IPS-11a (cell line): Measurements from ENCODE around the gene GNG7.

Experiments
- H3K4me3 ChIP-seq: one replicate; pipeline ENCODE4 v1.5.1; 2013; ENCODE audit warnings: low read depth, low read length, control low read depth

GNG7 gene

DNA sequence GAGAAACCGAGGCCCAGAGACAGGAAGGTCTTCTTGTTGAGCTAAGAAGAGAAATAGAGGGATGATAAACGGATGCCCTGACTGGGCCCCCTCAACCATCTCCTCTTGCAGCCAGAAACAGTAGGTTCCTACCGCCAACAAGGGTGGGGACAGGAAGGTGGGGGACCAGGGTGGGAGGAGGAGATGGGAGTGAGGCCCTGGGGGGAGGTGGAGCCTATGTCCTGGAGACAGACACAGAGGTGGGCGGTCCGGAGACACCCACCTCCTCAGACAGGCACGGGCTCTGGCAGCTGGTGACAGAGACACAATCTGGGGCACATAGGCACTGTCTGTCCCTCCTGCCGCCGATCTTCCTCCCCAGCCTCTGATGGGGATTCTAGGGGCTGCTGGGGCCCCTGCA lies 209.6 kb downstream of the GNG7 start:
- H3K4me3 ChIP-seq: no peak overlapping the region

DNA sequence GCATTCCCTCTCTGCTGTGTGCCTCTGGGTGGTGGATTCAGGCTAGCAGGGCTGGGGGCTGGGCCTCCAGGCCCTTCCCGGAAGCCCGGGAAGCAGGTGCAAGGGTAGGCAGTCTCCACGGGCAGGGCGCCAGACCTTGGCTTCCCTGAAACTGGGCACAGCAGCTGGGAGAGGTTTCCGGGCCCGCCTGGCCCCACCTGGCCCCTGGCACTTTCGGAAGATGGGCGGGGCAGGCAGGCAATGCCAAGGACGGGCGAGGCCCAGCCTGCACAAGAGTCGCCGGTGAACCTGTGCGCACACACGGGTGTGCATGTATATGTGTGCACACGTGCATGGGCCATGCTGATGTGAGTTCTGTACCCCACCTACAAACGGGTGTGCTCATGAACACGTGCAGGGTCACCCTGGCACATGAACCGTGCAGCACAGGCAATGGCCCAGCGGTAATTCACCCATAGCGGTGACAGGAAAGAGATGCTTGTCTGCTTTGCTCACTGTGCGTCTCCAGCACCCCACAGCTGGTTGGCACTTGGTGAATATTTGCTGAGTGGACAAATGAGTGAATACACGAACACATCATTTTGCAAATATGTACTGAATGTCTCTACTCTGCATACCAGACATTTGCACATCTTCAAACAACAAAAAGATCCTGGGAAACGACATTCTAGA lies 211.2 kb downstream of the GNG7 start:
- no peak overlapping the region for H3K4me3 ChIP-seq

DNA sequence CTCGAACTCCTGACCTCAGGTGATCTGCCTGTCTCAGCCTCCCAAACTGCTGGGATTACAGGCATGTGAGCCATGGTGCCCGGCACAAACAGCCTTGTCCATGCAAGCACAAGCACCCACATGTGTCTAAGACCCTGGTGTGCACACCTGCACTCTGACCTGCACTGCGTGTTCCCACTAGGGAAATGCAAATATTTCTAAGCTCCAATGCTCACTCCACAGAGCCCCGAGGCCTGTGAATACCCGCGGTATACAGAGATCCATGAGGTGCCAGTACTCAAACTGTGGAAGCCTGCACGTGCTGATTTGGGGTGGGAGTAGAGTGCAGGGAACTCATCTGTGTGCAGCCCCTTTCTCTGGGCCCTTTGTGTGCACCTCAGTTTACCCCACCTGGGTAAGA lies 211.8 kb downstream of the GNG7 start:
- H3K4me3 ChIP-seq: no peak overlapping the region

DNA sequence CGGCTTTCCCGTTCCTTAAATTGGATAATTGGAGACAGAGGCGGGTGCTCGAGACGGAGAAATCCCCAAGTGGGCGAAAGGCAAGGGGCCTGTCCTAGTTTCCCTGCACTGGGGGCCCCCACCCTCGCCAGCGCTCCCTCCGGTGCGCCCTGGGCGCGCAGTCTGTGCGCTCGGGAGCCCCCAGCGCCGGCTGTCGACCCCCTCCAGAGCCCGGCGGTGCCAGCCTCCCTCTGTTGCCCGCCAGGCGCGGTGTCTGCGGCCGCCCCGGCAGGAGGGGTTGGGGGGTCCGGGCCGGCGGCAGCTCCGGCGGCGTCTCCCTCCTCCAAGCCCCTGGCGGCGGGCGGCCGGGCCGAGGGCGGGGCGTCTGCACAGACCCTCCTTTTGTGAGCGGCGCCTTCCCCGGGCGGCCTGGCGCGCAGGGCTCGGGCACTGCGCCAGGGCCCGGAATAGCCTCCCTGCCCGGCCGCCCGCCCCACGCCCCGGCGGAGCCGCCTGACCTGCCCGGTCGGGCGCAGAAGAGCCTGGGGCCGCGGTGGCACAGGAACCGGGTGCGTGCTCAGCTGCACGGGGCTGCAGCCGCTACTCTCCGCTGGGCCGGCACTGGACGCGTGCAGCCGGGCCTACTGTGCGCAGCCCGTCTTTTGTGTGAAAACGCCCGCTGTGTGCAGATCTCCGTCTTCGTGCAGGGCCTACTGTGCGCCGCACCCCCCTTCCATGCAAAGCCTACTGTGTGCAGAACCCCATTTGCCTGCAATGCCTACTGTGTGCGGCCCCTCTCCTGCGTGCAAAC lies 213.4 kb downstream of the GNG7 start:
- H3K4me3 ChIP-seq: peak overlapping the region; percentile 10

DNA sequence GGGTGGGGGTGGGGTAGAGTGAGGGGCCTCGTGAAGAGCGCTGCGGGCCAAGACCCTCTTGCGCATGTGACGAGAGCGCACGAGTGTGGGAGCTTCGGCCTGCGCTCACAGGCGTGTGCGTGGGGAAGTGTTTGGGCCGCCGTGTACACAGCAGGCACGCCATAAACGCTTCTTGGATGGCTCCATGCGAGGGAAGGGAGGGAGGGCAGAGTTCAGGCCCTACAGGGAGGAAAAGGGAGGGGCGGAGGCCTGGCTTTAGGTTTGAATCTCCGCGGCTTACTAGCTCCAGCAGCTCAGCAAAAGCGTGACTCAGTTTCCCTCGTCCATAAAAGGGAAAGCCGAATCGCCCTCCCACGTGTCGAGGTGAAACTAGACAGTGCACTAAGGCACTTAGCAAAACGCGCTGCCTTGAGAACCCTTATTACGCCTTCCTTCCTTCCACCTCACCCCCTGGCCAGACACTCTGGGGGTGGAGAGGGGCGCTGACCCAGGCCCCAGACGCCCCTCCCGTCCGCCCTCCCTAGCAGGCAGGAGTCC lies 214.0 kb downstream of the GNG7 start:
- H3K4me3 ChIP-seq: no peak overlapping the region

DNA sequence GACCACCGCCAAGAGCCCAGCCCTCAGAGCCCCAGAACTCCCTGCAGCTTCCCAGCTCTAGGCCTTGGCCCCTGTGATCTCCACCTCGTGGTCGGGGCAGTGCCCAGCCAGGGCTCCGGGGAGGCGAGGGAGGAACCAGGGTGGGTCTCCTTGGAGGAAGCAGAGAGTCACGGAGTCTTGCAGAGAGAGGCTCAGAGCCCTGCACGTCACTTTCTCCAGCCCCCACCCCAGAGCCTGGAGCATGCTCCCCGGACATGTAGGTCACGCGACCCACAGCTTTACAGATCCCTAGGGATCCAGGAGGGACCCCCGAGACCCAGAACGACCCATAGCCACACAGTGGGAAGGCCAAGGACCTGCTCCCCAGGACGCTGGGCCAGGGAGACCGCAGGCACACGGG lies 214.7 kb downstream of the GNG7 start:
- no peak overlapping the region for H3K4me3 ChIP-seq

DNA sequence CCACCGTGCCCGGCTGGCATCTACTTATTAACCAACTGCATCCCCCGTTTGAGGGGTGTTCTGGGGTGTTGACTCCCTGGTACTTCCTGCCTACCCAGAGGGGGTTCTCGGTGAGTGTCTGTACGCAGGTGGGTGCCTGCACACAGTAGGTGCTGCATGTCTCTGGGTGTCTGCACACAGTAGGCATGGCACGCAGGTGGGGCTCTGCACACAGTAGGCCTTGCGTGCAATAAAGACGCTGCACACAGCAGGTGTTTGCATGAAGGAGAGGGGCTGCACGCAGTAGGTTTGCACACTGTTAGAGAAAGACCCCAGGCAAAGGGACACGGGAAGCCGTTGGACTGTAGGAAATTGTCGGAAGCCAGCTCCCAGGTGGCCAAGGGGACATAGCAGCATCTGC lies 215.4 kb downstream of the GNG7 start:
- no peak overlapping the region for H3K4me3 ChIP-seq

DNA sequence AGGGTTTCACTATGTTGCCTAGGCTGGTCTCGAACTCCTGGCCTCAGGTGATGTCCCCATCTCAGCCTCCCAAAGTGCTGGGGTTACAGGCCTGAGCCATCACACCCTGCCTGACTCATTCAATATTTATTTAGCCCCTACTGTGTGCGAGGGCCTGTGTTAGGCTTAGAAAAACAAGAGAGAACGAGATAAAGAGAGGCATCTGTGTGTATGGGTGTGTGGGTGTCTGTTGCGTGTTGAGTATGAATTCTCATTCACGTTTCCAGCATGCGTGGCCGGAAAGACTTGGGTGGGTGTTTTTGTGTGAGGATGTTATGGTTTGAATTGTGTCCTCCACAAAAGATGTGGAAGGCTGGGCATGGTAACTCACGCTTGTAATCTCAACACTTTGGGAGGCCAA lies 217.1 kb downstream of the GNG7 start:
- H3K4me3 ChIP-seq: no peak overlapping the region

DNA sequence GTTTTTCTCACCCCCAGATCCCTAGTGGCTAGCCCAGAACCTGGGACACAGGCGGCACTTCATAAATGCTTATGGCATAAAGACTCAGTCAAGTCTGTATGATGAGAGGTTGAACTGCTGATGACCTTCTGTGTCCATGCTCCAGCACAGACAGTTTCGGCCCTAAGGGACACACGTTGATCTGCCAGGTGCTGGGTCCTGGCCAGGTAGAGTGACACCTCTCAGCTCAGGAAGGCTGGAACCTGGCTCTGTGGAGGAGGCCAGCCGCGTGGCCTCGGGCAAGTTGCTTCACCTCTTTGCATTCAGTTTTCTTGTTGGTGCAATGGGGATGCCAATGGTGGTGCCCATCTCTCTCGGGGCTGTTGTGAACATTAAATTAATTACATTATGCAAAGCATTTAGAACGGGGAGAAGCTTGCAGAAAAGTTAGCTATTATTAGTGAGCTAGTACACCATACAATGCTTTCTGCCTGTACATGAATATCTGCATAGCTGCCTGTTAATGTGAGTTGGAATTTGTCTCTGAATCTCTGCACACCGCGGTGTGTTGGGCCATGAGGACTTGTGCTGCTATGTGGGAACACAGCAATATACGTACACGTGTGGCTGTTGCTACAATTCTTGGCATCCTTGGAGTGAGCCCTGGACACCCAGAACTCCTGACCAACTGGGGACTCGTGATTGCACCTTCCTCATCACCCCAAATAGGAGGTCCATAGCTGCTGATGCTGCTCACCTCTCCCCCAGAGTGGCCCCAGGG lies 218.1 kb downstream of the GNG7 start:
- no peak overlapping the region for H3K4me3 ChIP-seq

DNA sequence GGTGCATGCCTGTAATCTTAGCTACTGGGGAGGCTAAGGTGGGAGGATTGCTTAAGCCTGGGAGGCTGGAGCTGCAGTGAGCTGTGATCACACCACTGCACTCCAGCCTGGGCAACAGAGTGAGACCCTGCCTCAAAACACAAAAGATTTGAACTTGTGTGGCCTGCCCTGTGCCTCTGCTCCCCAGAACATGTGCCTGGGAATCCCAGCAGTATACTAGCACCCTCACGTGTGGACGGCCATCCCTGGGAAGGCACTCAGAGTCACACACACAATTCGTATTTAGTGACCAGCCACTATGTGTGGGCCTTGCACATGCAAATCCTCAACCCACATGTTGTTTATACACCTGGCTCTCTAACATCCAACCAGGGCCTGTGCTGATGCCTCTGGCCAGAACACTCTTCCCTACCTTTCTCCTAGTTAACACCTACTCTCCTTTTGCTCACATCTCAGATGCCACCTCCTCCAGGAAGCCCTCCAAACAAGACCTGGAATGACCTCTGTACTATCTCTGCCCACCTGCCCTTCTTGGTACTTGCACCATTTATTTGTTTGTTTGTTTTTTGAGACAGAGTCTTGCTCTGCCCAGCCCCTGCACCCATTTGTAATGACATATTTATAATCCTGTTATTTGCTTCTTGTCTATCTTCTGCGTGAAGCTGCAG lies 218.9 kb downstream of the GNG7 start:
- H3K4me3 ChIP-seq: no peak overlapping the region

DNA sequence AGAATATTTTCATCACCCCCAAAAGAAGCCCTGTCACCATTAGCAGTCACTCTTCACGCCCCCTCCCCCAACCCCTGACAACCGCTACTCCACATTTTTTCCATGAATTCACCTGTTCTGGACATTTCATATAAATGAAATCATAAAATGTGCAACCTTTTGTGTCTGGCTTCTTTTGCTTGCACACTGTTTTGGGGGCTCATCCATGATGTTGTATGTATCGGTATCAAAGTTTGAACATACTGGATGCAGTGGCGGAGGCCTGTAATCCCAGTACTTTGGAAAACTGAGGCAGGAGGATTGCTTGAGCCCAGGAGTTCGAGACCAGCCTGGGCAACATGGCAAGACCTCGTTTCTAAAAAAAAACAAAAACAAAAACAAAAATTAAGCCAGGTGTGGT lies 219.4 kb downstream of the GNG7 start:
- H3K4me3 ChIP-seq: no peak overlapping the region

DNA sequence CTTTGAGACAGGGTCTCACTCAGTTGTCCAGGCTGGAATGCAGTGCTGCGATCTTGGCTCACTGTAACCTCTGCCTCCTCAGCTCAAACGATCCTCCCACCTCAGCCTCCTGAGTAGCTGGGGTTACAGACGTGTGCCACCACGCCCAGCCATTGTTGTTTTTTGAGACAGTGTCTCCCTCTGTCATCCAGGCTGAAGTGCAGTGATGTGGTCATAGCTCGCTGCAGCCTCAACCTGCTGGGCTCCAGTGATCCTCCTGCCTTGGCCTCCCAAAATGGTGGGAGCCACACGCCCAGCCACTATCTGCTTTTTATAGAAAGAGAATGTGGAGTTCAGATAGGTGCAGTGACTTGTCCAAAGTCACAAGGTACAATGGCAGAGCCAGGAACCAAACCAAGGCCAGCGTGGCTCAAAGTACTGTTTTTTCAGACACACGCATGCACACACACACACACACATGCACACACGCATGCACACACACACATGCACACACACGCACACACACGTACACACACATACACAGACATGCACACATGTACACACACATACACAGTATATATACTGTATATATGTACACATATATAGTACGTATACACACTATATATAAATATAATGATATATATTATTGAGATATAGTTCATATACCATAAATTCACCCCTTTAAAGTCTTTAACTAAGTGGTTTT lies 220.0 kb downstream of the GNG7 start:
- no peak overlapping the region for H3K4me3 ChIP-seq

DNA sequence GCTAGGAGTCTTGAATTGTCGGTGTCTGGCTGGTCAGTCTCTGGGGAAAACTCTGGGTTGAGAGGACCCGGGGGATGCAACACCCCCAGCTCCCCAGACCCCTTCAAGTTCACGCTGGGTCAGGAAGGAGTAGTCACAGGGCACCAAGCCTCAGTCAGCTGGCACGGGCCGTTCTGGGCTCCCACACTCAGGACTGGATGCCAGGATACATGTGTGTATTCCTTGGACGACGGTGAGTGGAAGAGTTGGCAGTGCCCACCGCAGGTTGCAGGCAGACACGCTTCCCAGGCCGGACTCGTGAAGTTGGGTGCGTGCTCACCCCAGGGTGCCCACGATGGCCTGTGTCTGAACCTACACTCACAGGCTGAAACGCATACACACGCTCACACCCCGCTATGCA lies 221.0 kb downstream of the GNG7 start:
- H3K4me3 ChIP-seq: no peak overlapping the region

DNA sequence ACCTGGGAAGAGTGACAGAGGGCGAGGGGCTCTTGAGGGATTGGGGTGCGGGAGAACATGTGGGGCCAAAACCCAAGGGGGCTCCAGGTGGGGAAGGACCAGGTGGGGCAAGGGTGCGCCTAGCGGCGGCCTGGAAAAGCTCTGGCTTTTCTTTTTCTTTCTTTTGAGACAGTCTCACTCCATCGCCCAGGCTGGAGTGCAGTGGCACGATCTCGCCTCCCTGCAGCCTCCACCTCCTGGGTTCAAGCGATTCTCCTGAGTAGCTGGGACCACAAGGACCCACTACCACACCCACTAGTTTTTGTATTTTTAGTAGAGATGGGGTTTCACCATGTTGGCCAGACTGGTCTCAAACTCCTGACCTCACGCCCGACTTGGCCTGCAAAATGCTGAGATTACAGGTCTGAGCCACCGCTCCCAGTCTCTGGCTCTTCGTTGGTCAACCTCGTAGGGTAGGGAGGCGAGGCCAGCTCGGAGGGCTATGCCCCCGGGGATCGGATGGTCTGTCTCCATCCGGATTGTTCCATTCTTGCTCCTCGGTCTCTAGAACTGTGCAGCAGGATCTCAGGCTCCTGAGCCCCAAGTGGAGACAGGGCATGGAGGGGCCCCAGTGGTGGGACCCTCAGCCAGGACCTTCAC lies 222.8 kb downstream of the GNG7 start:
- H3K4me3 ChIP-seq: peak overlapping the region; percentile 39

DNA sequence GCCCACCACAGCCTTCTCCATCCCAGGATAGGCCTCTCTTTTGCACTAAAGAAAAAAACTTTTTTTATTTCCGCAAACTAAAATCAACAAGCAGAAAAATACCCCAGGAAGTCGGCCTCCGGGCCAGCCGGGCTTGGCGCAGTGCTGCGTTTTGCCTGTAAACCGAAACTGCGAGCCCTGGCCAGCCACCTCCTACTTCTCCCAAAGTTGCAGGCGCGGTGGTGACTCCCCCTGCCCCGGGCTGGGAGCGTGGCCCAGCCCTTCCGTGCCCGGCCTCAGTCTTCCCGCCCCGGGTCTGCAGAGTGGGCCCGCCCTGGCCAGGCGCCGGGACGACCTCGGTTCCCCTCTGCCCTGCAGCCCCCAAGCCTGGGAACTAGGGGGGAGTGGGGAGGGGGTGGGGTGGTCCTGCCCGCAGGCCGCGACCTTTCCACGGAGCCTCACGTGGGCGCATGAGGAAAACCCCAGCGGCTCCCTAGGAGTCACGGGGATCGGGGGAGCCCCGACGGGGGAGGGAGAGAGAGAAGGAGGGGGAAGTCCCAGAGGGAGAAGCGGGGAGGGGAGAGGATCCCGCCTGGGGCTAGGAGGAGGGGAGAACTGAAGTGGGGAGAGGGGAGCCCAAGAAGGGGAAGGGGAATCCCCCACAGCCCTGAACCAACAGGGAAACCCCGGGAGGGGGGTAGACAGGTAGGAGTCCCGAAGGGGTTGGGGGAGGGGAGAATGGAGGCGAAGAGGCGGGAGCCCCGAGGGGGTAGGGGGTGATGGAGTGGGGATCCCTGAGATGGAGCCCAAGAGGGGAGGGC lies 223.5 kb downstream of the GNG7 start:
- peak overlapping the region; percentile 39 for H3K4me3 ChIP-seq

DNA sequence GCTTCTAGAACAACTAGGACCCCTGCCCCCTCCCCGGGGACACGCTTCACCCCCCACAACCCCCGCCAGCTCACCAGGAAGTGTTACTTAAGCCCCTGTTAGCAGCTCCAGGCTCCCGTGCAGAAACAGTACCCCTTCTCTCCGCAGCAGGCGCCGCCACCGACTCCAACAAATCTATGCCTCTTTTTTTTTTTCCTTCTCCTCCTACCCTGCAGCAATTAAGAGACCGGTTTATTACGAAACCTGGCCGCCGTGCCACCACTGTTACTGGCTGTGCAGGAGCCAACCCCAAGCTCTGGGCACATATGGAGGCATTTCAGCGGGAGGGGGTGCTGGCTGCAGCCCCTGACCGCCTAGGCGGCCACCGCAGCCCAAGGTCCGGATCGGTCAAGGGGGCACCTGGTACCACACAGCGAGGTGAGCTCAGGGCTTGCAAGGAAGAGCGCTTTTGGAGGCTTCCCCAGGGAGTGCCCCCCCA lies 224.2 kb downstream of the GNG7 start:
- H3K4me3 ChIP-seq: peak overlapping the region; percentile 39

DNA sequence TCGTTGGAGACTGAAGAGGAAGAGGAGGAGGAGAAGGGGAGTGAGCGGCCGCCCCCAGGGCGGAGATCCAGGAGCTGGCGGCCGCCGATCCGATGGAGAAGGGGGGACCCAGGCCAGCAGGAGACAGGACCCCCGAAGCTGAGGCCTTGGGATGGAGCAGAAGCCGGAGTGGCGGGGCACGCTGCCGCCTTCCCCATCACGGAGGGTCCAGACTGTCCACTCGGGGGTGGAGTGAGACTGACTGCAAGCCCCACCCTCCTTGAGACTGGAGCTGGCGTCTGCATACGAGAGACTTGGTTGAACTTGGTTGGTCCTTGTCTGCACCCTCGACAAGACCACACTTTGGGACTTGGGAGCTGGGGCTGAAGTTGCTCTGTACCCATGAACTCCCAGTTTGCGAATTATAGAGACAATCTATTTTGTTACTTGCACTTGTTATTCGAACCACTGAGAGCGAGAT lies 224.7 kb downstream of the GNG7 start:
- peak overlapping the region; percentile 79 for H3K4me3 ChIP-seq

DNA sequence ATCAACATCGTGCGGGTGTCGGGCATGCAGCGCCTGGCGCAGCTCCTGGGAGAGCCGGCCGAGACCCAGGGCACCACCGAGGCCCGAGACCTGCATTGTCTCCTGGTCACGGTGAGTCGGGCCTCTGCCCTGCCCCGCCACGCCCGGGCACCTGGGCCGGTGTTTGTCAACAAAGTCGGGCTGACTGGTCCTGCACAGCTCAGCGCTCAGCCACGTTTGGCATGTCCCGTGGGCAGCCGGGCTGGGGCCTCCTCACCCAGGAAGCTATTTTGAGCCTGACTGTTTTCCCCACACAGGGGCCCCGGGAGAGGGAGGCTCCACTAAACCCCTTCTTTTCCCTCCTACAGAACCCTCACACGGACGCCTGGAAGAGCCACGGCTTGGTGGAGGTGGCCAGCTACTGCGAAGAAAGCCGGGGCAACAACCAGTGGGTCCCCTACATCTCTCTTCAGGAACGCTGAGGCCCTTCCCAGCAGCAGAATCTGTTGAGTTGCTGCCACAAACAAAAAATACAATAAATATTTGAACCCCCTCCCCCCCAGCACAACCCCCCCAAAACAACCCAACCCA lies 225.3 kb downstream of the GNG7 start:
- peak overlapping the region; percentile 79 for H3K4me3 ChIP-seq
